Neural cell (in vitro differentiated cells): ENCODE data around the gene ECHDC3. TPM values are rescaled to one million over a fixed set of nuclear protein-coding genes. Genes with fewer than 3 reads are reported as not detected.

ENCODE experiments used
- H2AFZ ChIP-seq: fragments of 200-600, 300-800 bp; sonication (generic), shearing (Covaris generic); 2 replicates; pipeline ENCODE4 v1.6.0; 2014; ENCODE audit warnings: low read depth, mild to moderate bottlenecking, antibody characterized with exemption, low read length, moderate library complexity
- H3F3A ChIP-seq: fragments of 200-600 bp; shearing (Covaris generic); 2 replicates; pipeline ENCODE4 v1.6.1; 2016; ENCODE audit warnings: mild to moderate bottlenecking, moderate library complexity, mixed read lengths, antibody characterized with exemption, low read length; ENCODE audit not compliant: insufficient read depth, poor library complexity, severe bottlenecking
- H3K27ac ChIP-seq: fragments of 200-600, 300-800 bp; sonication (generic), shearing (Covaris generic); 2 replicates; pipeline ENCODE4 v1.5.1; 2014; ENCODE audit warnings: mild to moderate bottlenecking, low read length, moderate library complexity
- H3K27me3 ChIP-seq: fragments of 300-800, 200-600 bp; sonication (generic), shearing (Covaris generic); 2 replicates; pipeline ENCODE4 v1.6.0; 2014; ENCODE audit warnings: mild to moderate bottlenecking, low read depth, low read length, moderate library complexity; ENCODE audit not compliant: insufficient read depth
- H3K36me3 ChIP-seq: fragments of 300-800, 200-600 bp; sonication (generic), shearing (Covaris generic); 2 replicates; pipeline ENCODE4 v1.5.1; 2014; ENCODE audit warnings: mild to moderate bottlenecking, antibody characterized with exemption, low read length, moderate library complexity; ENCODE audit not compliant: insufficient read depth
- H3K4me2 ChIP-seq: fragments of 300-800, 200-600 bp; sonication (generic), shearing (Covaris generic); 2 replicates; pipeline ENCODE4 v1.6.0; 2014; ENCODE audit warnings: mild to moderate bottlenecking, low read length
- H3K4me3 ChIP-seq: fragments of 300-800, 200-600 bp; sonication (generic), shearing (Covaris generic); 2 replicates; pipeline ENCODE4 v1.5.1; 2014; ENCODE audit warnings: mild to moderate bottlenecking, low read length, moderate library complexity
- H3K79me2 ChIP-seq: fragments of 200-600 bp; shearing (Covaris generic); replicated peaks from 2 replicates; pipeline ENCODE4 v1.6.0; 2014; ENCODE audit warnings: mild to moderate bottlenecking, low read length, moderate library complexity; ENCODE audit not compliant: insufficient read depth
- H3K9ac ChIP-seq: fragments of 300-800, 200-600 bp; sonication (generic), shearing (Covaris generic); 2 replicates; pipeline ENCODE4 v1.6.1; 2016; ENCODE audit warnings: mild to moderate bottlenecking, low read length, mixed read lengths
- H3K9me2 ChIP-seq: fragments of 200-600 bp; shearing (Covaris generic); 2 replicates; pipeline ENCODE4 v1.6.1; 2016; ENCODE audit warnings: mild to moderate bottlenecking, low read length, mixed read lengths; ENCODE audit not compliant: insufficient read depth
- H3K9me3 ChIP-seq: fragments of 200-600, 300-800 bp; sonication (generic), shearing (Covaris generic); 2 replicates; pipeline ENCODE4 v1.6.1; 2016; ENCODE audit warnings: mild to moderate bottlenecking, mixed run types, low read length, moderate library complexity, mixed read lengths
- H4K20me1 ChIP-seq: fragments of 200-600 bp; shearing (Covaris generic); 2 replicates; pipeline ENCODE4 v1.6.1; 2016; ENCODE audit warnings: mild to moderate bottlenecking, mixed run types; ENCODE audit not compliant: insufficient read depth
- CTCF ChIP-seq: fragments of 450-650 bp; IDR thresholded peaks from 2 replicates; pipeline ENCODE4 v1.5.1; 2014; ENCODE audit warnings: antibody characterized with exemption, mild to moderate bottlenecking, moderate library complexity; ENCODE audit not compliant: poor library complexity, severe bottlenecking
- EP300 ChIP-seq: fragments of 450-650 bp; conservative IDR thresholded peaks from 2 replicates; pipeline ENCODE4 v1.6.1; 2014; ENCODE audit warnings: antibody characterized with exemption, mild to moderate bottlenecking, moderate library complexity; ENCODE audit not compliant: poor library complexity, severe bottlenecking
- EZH2 ChIP-seq: fragments of 200-600, 300-800 bp; shearing (Covaris generic), sonication (generic); IDR thresholded peaks from 2 replicates; pipeline ENCODE4 v1.6.1; 2014; ENCODE audit warnings: antibody characterized with exemption, low read length, borderline replicate concordance, mild to moderate bottlenecking; ENCODE audit not compliant: insufficient read depth, poor library complexity, severe bottlenecking
- MXI1 ChIP-seq: fragments of 450-650 bp; conservative IDR thresholded peaks from 2 replicates; pipeline ENCODE4 v1.6.1; 2014; ENCODE audit warnings: antibody characterized with exemption, mild to moderate bottlenecking; ENCODE audit not compliant: poor library complexity, severe bottlenecking
- POLR2AphosphoS5 ChIP-seq: IDR thresholded peaks from 2 replicates; pipeline ENCODE4 v1.6.1; 2012
- RAD21 ChIP-seq: fragments of 450-650 bp; conservative IDR thresholded peaks from 2 replicates; pipeline ENCODE4 v1.6.1; 2014; ENCODE audit warnings: antibody characterized with exemption, mild to moderate bottlenecking, moderate library complexity
- SMC3 ChIP-seq: fragments of 450-650 bp; conservative IDR thresholded peaks from 2 replicates; pipeline ENCODE4 v1.6.1; 2014; ENCODE audit warnings: antibody characterized with exemption, mild to moderate bottlenecking, moderate library complexity; ENCODE audit not compliant: poor library complexity
- TAF1 ChIP-seq: IDR thresholded peaks from 2 replicates; pipeline ENCODE4 v1.6.1; 2012; ENCODE audit warnings: low read depth
- polyA plus RNA-seq: library from polyadenylated mRNA; depleted of rRNA; stranded (reverse); fragments of >200 nt; gene quantifications from 2 replicates; pipeline ENCODE4 v1.2.3, GENCODE V29; 2014
- TF ChIP-seq, protein P1 (sequence below): IDR thresholded peaks from 2 replicates; pipeline ENCODE4 v1.6.1; 2012; ENCODE audit warnings: borderline replicate concordance

The ECHDC3 gene
- polyA plus RNA-seq, 1 donor from 2014 or later: not detected

GRCh38 chr10:11698691-11699549 lies 43.3 kb upstream of the ECHDC3 start:
- Histone ChIP-seq H3K79me2 (no peaks in the 10 kb centered on the region), H4K20me1 (no peaks in the 10 kb centered on the region), H3K9me2 (no peaks in the 10 kb centered on the region), H3K9me3 (no peaks in the 10 kb centered on the region), H3K4me3 (no peak overlapping the region), H2AFZ (no peak overlapping the region), H3K9ac (no peak overlapping the region), H3K27me3 (no peaks in the 10 kb centered on the region), H3F3A (no peaks in the 10 kb centered on the region), H3K36me3 (no peaks in the 10 kb centered on the region), H3K27ac (no peak overlapping the region), H3K4me2 (no peak overlapping the region)
- no peak for TF ChIP-seq CTCF
- no peak for TF ChIP-seq RAD21
- TF ChIP-seq MXI1: no peak
- TF ChIP-seq TAF1: no peak
- TF ChIP-seq, protein P1, sequence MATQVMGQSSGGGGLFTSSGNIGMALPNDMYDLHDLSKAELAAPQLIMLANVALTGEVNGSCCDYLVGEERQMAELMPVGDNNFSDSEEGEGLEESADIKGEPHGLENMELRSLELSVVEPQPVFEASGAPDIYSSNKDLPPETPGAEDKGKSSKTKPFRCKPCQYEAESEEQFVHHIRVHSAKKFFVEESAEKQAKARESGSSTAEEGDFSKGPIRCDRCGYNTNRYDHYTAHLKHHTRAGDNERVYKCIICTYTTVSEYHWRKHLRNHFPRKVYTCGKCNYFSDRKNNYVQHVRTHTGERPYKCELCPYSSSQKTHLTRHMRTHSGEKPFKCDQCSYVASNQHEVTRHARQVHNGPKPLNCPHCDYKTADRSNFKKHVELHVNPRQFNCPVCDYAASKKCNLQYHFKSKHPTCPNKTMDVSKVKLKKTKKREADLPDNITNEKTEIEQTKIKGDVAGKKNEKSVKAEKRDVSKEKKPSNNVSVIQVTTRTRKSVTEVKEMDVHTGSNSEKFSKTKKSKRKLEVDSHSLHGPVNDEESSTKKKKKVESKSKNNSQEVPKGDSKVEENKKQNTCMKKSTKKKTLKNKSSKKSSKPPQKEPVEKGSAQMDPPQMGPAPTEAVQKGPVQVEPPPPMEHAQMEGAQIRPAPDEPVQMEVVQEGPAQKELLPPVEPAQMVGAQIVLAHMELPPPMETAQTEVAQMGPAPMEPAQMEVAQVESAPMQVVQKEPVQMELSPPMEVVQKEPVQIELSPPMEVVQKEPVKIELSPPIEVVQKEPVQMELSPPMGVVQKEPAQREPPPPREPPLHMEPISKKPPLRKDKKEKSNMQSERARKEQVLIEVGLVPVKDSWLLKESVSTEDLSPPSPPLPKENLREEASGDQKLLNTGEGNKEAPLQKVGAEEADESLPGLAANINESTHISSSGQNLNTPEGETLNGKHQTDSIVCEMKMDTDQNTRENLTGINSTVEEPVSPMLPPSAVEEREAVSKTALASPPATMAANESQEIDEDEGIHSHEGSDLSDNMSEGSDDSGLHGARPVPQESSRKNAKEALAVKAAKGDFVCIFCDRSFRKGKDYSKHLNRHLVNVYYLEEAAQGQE: no peak
- TF ChIP-seq SMC3: no peak
- TF ChIP-seq POLR2AphosphoS5: no peak
- TF ChIP-seq EP300: no peak
- TF ChIP-seq EZH2: no peak

DNA sequence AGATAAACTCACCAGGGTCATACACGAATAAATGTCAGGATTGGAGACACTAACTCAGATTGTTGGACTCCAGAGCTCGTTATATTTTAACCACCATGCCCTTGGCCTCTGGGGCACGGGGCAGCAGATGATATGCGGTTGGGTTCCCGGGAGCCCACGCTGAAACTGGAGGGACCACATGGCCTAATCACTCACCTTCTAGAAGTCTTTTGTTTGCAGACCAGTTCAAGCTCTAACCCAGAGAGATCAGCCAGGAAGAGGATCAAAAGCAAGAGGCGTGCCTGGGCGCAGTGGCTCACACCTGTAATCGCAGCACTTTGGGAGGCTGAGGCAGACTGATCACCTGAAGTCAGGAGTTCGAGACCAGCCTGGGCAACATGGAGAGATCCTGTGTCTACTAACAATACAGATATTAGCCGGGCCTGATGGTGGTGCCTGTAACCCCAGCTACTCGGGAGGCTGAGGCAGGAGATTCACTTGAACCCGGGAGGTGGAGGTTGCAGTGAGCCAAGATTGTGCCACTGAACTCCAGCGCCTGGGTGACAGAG lies 42.6 kb upstream of the ECHDC3 start:
- Histone ChIP-seq H3K4me2 (no peak overlapping the region), H3K4me3 (no peak overlapping the region), H4K20me1 (no peaks in the 10 kb centered on the region), H3K27ac (no peak overlapping the region), H3K9me3 (no peaks in the 10 kb centered on the region), H3K9ac (no peak overlapping the region), H3K36me3 (no peaks in the 10 kb centered on the region), H3K79me2 (no peaks in the 10 kb centered on the region), H3K9me2 (no peaks in the 10 kb centered on the region), H3F3A (no peaks in the 10 kb centered on the region), H2AFZ (no peak overlapping the region), H3K27me3 (no peaks in the 10 kb centered on the region)
- TF ChIP-seq SMC3: no peak
- TF ChIP-seq MXI1: no peak
